Right atrium auricular region (tissue), 2 donors: ENCODE results near the gene UROD. TPM values are rescaled to one million over a fixed set of nuclear protein-coding genes. Genes with fewer than 3 reads are reported as not detected.
"Not testable (repeated sequence)": the region's sequence is repeated elsewhere in the genome, so short reads cannot be mapped to it uniquely, and the experiment has no call there.

Source experiments
- DNase-seq: peaks from one replicate; pipeline ENCODE4 v3.0.0-alpha.2; 2019; ENCODE audit warnings: low spot score
- H3K27ac ChIP-seq, 2 donors: fragments of 200-600 bp; sonication (generic); 1 replicate in 1 of 2; 2 replicates in 1 of 2; pipeline ENCODE4 v1.5.1; 2016 to 2019
- H3K27me3 ChIP-seq, 2 donors: fragments of 200-600 bp; sonication (generic); one replicate each; pipeline versions ENCODE4 v1.5.1 to v1.6.0; 2017 to 2019
- H3K36me3 ChIP-seq: fragments of 200-600 bp; sonication (generic); one replicate; pipeline ENCODE4 v1.5.1; 2016
- H3K4me1 ChIP-seq, 2 donors: fragments of 200-600 bp; sonication (generic); one replicate each; pipeline versions ENCODE4 v1.5.1 to v1.6.0; 2017 to 2019
- H3K4me3 ChIP-seq, 2 donors: fragments of 200-600 bp; sonication (generic); 1 replicate in 1 of 2; 2 replicates in 1 of 2; pipeline ENCODE4 v1.5.1; 2017 to 2019; ENCODE audit warnings: mild to moderate bottlenecking in 1 of 2, moderate library complexity in 1 of 2
- H3K9me3 ChIP-seq, 2 donors: fragments of 200-600 bp; sonication (generic); one replicate each; pipeline ENCODE4 v1.5.1; 2019
- total RNA-seq, 2 donors: library from RNA; depleted of rRNA; stranded (reverse); fragments of >200 nt; gene quantifications; one replicate each; pipeline ENCODE4 v1.1.0, GENCODE V29; 2016
- TF ChIP-seq, protein P1 (sequence below), 2 donors: fragments of 200-600 bp; sonication (generic); IDR thresholded peaks; one replicate each; pipeline ENCODE4 v1.5.1; 2019; ENCODE audit warnings: antibody characterized with exemption in 2 of 2

UROD gene
- total RNA-seq, 2 donors from 2014 or later: 56.7 to 63.0 TPM

DNA sequence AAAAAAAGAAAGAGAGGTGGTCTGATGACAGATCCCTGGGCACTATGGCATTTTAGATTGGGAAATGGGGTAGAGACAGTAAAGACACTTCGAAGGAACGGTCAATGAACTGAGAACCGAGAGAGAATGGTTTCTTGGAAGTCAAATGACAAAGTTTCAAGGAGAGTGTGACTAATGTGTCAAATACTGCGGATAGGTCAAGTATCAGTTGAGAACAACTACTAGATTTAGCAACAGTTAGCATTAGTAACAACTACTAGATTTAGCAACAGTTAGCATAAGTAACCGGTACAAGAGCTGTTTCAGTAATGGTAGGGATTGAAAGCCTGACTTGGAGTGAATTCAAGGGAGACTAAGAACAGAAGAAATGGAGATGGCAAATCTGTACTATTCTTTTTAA is 35.0 kb downstream of the UROD start:
- Histone ChIP-seq H3K27ac (no peak overlapping the region), H3K9me3 (no peaks in the 10 kb centered on the region)

DNA sequence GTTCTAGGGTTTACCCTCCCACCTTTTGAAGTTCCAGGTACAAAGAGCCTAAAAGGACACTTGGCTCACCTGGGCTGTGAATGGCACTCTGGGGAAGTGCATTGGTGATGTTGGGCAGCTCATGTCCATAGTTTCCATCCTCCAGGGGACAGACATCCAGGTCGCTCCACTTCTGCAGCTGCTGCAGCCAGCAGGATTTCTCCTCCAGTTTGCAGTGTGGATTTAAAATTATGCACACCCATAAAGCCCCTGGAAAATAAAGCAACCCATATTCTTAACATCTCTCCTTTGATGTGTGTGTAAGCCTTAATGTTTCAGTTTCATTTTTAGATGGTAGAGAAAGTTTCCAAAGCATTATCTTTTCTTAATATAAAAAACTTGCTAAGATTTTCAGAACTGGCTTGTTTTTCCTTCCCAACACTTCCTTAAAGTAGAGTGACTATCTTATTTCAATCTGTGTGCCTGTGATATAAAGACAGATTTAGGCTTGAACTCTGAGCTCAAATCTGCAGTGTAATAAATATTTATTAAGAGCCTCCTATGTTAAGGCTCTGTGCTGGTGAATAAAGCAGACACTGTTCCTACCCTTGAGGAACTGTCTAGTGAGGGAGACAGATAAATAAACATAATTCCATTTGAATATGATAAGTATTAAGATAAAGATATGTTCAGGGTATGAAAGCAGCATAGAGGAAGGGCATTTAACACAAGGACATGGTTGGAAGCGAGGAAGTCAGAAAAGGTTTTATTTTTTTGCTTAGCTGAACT is 39.1 kb downstream of the UROD start:
- DNase-seq: no peak
- H3K27ac ChIP-seq: no peak overlapping the region
- no peak overlapping the region for H3K4me3 ChIP-seq
- no peaks in the 10 kb centered on the region for H3K4me1 ChIP-seq
- H3K36me3 ChIP-seq: no peaks in the 10 kb centered on the region
- TF ChIP-seq, protein P1, sequence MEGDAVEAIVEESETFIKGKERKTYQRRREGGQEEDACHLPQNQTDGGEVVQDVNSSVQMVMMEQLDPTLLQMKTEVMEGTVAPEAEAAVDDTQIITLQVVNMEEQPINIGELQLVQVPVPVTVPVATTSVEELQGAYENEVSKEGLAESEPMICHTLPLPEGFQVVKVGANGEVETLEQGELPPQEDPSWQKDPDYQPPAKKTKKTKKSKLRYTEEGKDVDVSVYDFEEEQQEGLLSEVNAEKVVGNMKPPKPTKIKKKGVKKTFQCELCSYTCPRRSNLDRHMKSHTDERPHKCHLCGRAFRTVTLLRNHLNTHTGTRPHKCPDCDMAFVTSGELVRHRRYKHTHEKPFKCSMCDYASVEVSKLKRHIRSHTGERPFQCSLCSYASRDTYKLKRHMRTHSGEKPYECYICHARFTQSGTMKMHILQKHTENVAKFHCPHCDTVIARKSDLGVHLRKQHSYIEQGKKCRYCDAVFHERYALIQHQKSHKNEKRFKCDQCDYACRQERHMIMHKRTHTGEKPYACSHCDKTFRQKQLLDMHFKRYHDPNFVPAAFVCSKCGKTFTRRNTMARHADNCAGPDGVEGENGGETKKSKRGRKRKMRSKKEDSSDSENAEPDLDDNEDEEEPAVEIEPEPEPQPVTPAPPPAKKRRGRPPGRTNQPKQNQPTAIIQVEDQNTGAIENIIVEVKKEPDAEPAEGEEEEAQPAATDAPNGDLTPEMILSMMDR (IDR thresholded peaks at IDR 0.05): no peak
- no peaks in the 10 kb centered on the region for H3K27me3 ChIP-seq
- H3K9me3 ChIP-seq: no peaks in the 10 kb centered on the region

More for the DNA sequence above, 35.0 kb downstream of the UROD start:
- TF ChIP-seq, protein P1 (IDR thresholded peaks at IDR 0.05): no peak
- Histone ChIP-seq H3K4me3 (no peak overlapping the region), H3K27me3 (no peaks in the 10 kb centered on the region), H3K36me3 (no peaks in the 10 kb centered on the region), H3K4me1 (no peaks in the 10 kb centered on the region)
- no peak for DNase-seq

DNA sequence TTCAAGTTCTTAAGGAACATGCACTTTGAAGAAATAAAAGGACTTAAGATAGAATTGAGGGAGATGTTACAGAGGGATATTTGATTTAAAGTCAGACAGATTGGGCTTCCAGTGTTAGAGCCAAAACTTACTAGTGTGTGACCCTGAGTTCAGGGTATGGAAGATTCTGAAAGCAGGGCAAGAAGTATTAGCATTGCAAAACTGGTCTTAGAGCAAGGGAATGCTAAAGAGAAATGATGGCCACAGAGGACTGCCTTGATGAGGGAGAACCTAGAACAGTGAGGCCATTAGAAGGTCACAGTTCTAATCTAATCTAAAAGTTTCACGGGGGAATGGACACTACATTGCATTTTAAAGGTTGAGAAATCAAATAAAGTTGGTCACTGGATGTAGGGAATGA is 45.5 kb downstream of the UROD start:
- Histone ChIP-seq H3K4me1 (no peaks in the 10 kb centered on the region), H3K9me3 (no peaks in the 10 kb centered on the region), H3K27ac (no peak overlapping the region), H3K4me3 (no peak overlapping the region), H3K27me3 (no peaks in the 10 kb centered on the region), H3K36me3 (no peaks in the 10 kb centered on the region)
- DNase-seq: no peak
- TF ChIP-seq, protein P1 (IDR thresholded peaks at IDR 0.05): no peak

DNA sequence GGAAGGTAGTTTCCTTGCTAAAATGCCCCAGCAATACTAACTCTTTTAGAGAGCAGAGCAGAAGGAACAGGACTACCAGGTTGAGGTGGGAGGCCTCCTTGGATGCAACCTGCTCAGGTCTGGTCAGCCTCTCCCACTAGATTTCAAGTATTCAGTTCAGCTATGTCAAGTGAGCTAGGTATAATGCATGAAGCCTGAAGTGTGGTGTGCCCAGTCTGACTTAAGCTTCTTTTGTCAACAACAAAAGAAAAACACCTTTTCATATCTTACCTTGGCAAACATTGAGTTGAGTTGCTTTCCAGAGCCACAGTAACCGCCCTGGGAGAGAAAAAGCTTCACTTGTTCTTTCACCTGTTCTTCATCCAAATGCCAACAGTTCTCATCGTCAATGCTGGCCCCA is 47.8 kb downstream of the UROD start:
- no peak for DNase-seq
- Histone ChIP-seq H3K4me1 (no peaks in the 10 kb centered on the region), H3K4me3 (no peak overlapping the region), H3K27me3 (no peaks in the 10 kb centered on the region), H3K36me3 (no peaks in the 10 kb centered on the region), H3K27ac (no peak overlapping the region), H3K9me3 (no peaks in the 10 kb centered on the region)
- TF ChIP-seq, protein P1 (IDR thresholded peaks at IDR 0.05): no peak

DNA sequence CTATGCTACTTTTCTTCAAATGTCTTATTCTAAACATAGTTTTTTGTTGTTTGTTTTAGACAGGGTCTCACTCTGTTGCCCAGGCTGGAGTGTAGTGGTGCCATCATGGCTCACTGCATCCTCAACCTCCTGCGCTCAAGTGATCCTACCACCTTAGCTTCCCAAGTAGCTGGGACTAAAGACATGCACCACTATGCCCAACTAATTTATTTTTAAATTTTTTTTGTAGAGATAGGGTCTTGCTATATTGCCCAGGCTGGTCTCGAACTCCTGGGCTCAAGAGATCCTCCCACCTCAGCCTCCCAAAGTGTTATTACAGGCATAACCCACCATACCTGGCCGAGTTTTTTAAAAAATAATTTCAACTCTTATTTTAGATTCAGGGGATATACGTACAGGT is 50.4 kb downstream of the UROD start:
- H3K27ac ChIP-seq, H3K9me3 ChIP-seq, H3K36me3 ChIP-seq, H3K4me3 ChIP-seq, H3K27me3 ChIP-seq, DNase-seq, H3K4me1 ChIP-seq: not testable (repeated sequence)

DNA sequence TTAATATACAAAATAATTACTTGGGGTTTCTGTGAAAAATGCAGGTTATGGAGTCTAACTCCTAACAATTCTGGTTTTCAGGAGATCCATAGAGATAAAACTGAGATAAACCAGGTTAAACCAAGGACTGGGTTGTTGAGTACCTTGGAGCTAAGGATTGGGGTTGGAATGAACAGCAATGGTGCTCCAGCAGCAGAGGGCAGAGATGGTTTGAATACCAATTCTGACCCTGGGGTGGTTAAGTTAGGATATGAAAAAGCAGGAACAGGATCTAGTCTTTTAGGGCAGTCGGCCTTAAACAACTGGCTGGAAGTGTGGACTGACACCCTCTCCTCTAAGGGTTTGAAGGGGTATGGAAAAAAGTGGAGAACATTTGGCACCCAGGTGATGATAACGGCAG is 53.0 kb downstream of the UROD start:
- Histone ChIP-seq H3K4me3 (no peak overlapping the region), H3K9me3 (peaks cover 0 to 4% of the 10 kb centered on the region in 2 donors), H3K27me3 (no peaks in the 10 kb centered on the region), H3K4me1 (no peaks in the 10 kb centered on the region), H3K36me3 (no peaks in the 10 kb centered on the region), H3K27ac (no peak overlapping the region)
- no peak for DNase-seq
- TF ChIP-seq, protein P1 (IDR thresholded peaks at IDR 0.05): no peak

Other genes starting within 250 kb of the UROD start
- 1,000 to 10,000 TPM; 1,080 to 1,461 TPM for gene RPS8, start 236.7 kb upstream of the UROD start, total RNA-seq
- gene BEST4, start 224.1 kb upstream of the UROD start, total RNA-seq: not detected
- gene PLK3, start 211.9 kb upstream of the UROD start, total RNA-seq: 10 to 100 TPM in 1 of 2 donors, 1 to 10 TPM in 1; 9.1 to 10.8 TPM
- gene DYNLT4, start 204.9 kb upstream of the UROD start, total RNA-seq: 1 to 10 TPM in 1 of 2 donors, not detected in 1; 2.4 TPM
- 1 to 10 TPM; 1.8 to 5.6 TPM for gene BTBD19, start 203.7 kb upstream of the UROD start, total RNA-seq
- under 1 TPM; 0.22 to 0.24 TPM for gene PTCH2, start 169.0 kb upstream of the UROD start, total RNA-seq
- 10 to 100 TPM; 21.6 to 26.5 TPM for gene EIF2B3, start 25.7 kb upstream of the UROD start, total RNA-seq
- 10 to 100 TPM; 13.0 to 15.6 TPM for gene HECTD3, start 930 bp upstream of the UROD start, total RNA-seq
- gene ZSWIM5, start 194.4 kb downstream of the UROD start, total RNA-seq: 1 to 10 TPM; 1.2 to 1.7 TPM